Dermis microvascular lymphatic vessel endothelial cell (primary cell): ENCODE results near the gene NPTN. TPM values are rescaled to one million over a fixed set of nuclear protein-coding genes. Genes with fewer than 3 reads are reported as not detected.
"Not testable (repeated sequence)": the region's sequence is repeated elsewhere in the genome, so short reads cannot be mapped to it uniquely, and the experiment has no call there.

Source experiments
- DNase-seq, 2 donors: peaks; one replicate each; pipeline versions ENCODE4 v3.0.0 to v3.0.0-alpha.2; 2010; ENCODE audit warnings: low read depth in 2 of 2
- total RNA-seq: library from RNA; depleted of rRNA; stranded (reverse); fragments of >200 nt; gene quantifications from 2 replicates; pipeline ENCODE4 v1.2.1, GENCODE V29; 2014

NPTN gene
- total RNA-seq, 1 donor from 2014 or later: 77.2 TPM

DNA sequence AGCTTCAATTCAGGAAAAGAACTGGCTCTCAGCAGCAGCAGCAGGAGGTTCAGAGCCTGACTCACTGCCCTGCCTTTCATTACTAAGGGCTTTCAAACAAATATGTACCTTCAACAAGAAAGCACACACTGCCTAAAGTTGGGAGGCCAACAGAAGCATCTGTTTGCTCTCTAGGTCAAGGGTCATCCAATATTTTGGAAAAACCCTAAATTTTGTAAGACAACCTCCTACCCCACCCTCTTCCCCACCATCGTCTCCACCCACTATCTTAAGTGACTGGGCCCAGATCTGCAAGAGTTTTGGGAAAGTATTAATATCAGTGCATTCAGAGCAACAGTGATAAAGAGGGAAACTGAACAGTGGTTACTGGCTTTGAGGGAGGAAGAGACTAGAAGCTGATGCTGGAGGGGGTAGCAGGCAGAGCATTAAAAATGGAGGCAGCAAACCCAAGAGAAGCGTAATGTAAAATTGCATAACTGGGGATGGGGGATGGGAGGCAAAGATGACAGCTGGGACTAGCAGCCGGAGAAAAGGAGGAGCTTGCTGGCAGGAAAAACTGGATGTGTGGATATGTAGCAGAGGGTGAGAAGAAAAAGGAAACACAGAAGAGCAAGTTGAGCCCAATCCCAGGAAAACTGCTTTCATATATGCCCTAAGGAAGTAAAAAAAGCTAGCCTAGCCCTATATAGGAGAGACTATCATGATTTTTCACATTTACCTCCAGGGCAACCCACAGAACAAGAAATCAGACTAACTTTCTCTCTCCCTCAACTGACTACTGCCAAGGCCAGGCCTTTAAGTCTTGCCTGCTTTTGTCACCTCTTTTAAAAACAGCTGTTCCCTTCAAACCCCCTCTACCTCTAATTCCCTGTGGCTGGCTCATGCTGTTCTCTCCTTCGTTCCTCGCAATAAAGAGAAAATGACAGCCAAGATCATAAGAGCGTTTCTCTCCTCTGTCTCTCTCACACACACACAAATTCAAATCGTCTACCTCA is 31.4 kb downstream of the NPTN start:
- DNase-seq: peak in 1 of 2 donors; percentile 37

DNA sequence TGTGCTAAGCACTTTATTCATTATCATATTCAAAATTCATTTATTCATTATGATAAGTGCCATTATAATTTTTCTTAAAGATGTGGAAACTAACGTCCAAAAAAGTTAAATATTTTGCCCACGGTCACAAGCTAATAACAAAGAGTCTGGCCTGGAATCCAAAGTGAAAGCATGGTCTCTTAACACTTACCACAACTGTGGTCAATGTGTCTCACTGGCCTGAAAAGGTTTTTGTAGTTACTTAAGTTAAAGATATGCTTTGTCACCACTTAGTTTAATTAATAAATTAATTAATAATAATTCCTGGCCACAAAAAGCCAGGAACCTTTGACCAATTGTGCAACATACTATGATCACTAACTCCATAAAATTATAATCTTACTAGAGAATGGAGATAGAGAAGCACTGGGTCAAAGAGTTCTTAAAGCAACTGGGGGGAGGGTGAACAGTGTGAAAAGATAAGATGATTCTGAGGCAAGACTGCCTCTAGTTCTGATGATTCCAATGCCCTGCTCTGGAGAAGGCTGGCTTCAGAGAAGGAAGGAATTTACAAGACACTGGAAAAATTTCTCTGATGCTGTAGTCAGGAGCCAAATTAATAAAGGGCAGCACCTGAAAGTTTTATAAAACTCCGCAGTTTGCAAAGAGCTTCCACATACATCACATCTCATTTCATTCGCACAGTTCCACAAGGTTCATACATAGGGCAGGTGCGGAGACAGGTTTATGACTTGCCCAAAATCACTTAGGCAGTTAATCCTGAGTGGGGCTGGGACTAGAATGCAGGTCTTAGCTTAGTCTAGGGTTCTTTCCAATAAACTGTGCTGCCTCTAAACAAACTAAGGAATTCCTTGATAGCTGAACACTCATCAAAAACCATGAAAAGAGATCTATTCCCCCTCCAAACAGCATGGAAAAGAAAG is 32.5 kb downstream of the NPTN start:
- no peak for DNase-seq

DNA sequence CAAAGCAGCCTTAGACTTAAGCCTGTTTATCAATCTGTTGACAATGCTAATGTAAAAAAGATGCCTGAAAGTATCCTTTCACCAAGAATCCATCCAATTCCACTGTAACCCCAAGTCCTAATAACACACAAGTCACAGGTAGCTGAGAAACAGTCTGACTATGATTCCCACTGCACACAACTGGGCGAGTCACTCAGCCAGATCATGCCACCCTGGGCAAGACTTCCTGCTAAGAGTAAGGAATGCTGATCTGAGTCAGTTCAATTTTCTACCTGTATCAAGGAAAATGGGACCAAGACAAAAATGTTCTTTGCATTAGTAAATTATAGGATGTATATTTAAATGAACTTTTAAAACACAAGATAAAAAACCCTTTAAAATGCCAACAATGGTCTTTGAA is 33.3 kb downstream of the NPTN start:
- DNase-seq: peak in 1 of 2 donors; percentile 22

DNA sequence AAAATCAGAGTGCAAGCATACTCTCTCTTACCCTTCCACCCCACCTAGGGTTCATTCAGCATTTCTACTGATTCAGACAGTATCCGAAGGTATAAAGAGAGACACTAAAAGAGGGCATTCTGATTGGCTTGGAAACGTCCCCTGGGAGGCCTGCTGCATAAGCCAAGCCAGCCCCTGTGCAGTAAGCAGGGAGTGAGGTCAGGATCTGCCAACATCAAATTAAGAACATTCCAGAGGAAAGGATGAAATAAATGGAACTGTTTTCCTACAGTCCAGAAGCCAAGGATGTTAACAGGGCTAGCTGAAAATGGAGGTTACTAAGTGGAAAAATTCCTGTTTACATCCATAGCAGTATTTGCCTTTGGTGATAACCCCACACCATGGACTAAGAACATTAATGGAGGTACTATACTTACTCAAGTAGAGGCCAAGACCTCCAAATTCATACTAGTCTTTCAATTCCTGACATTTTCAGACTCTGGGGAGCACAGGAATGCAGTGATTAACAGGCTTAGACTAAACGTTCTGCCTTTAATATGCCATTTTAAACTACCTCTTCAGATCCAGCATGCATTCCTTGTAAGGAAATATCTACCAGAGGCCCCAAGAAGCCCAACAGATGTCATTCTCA is 34.5 kb downstream of the NPTN start:
- no peak for DNase-seq

DNA sequence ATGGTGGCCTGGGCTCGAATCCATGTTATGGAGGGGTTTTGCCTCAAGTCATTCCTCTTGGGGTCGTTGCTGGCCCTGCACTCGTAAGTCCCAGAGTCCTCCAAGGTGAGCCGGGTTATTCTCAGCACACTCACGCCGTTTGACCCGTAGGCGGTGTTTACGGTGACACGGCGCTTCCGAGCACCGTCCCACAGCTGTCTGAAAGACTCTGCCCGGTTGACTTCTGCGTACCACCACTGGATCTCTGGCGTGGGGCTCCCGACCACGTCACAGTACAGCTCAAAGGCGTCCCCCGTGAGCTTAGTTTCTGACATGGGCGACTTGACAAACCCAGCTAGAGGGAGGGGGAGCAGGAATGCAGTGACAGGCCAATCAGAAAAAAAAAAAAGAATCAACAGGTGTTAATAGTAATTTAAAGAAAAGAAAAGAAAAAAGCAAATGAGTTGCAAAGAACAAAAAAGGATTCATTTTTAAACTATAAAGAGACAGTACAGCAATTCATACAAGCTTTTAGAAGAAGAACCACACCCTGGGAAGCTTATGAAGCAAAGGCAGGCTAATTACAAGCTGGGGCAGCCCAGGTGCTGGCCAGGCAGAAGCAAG is 36.1 kb downstream of the NPTN start:
- no peak for DNase-seq

DNA sequence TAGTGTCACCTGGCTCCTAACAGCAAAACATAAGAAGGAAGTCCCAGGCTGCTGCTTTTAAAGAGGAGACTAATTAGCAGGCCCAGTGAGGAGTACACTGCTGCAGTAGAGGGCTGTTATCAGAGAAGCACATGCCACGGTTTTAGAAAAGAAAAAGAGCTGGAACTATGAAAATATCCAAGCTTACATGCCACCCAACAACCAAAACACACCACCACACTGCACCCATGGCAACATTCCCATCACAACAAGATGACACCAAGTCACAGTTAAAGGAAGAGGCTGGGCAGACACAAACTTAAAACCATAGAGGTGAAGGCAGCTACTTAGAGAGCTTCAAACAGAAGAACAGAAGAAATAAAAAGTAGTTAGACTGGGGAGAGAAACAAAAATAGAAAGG is 37.0 kb downstream of the NPTN start:
- peak in 1 of 2 donors; percentile 11 for DNase-seq

DNA sequence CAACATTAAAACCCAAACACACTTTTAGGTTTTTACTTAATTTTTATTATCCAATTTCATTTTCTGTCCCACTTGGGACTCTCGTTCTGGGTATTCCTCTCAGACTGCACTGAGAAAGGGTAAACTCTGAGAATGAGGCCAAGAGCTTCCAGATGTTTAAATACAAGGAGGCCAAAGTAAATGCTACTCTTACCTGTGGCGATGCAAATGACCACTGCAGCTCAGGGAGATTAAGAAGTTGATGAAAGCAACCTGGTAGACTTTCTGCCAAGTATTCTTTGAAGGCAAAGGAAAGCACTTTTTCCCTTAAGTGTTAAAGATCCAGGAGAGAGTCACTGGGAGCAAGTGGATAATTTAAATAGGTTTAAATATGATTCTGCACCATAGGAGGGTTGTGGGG is 39.1 kb downstream of the NPTN start:
- DNase-seq: no peak

DNA sequence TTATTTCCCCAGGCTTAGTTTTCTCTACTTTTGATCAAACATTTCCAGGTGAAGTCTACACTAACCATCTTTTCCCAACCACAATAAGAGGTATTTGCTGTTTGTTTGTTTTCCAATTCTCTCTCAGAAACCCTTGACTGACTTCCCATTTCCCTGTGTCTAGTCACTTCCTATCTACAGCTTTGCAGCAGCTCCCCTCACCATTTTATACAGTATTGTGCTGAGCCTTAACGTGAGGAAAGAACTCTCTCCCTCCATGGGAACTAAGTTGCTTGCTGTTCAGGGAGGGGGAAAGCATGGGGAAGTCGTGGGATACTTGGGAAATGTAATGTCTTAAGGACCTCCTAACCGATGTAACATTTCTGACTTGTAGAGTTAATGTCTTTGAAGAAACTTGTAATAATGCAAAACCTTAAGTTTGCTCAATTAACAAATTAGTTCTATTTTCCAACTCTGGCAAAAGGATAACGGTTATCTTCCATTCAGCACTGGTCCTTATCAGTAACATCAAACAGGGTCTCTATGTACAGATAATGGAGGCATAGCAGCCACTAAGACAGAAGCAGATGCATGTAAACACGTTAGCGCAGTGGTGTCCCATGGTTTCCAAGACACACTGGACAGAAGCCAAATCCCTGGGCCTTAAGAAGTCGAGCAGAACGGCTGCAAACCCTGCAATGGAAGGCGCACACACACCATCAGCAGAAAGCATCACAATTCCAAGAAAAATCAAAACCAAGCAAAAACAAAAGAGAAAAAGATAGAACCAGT is 39.7 kb downstream of the NPTN start:
- DNase-seq: peak in 1 of 2 donors; percentile 50

DNA sequence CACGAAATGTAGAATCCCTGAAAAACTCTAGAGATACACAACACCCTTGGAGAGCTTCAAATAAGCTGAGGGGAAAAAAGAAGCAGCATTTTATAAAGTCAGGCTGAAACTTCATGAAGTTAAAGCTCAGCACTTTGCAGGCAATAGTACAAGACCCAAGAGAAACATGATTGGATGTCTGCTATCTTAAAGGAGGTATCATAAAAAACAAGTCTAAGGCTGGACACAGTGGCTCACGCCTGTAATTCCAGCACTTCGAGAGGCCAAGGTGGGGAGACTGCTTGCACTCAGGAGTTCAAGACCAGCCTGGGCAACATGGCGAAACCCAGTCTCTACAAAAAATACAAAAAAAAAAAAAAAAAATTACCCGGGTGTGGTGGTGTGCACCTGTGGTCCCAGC is 42.9 kb downstream of the NPTN start:
- DNase-seq: no peak

DNA sequence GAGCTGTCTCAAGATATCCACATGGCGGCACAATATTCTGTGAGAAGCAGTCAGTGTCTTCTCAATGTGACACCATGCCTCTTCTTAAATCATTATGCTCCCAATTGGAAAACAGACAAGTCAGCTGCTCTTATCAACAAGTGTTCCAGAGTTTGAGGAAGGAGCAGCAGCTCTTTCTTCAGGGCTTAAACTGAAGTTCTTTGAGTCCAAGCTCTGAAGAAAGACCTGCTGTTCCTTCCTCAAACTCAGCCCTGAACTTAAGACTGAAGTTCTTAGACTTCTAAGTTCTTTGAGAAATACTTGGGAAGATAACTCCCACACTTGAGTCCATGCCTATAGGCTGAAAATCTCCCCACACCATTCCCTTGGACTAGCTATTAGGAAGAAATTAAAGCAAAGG is 43.4 kb downstream of the NPTN start:
- no peak for DNase-seq

DNA sequence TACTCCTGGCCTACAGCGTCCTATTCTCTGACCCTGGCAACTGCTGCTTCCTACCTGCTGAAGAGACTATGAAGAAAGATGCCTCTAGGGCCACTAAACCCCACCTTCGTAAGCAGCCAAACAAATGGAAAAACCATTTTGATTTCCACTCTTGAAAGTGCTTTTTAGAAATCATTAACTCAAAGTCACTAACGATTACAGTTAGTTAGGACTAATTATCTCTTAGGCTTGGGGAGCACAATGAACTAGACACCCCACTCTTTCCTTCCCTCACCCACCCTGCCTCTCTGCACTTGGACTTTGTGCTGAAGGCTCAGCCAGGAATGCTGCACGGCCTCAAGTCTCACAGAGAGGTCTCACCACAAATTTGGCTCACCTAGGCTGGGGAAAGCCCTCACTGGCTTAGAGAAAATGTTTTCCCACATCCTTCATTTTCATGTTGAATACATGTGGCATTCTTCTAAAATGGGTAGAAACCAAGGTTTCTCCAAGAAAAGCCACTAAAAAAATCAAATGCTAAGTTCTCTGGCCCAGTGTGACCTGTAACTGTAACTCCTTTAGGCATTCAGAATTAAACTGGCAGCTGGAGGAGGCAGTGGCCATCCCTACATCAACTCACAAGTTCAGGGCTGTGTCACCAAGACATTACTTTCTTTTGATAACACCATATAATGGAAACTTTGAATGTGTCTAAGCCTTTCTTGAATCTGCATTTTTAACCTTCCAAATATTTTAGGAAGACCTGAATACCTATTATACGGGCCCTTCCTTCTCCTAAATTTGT is 47.1 kb downstream of the NPTN start:
- DNase-seq: no peak

DNA sequence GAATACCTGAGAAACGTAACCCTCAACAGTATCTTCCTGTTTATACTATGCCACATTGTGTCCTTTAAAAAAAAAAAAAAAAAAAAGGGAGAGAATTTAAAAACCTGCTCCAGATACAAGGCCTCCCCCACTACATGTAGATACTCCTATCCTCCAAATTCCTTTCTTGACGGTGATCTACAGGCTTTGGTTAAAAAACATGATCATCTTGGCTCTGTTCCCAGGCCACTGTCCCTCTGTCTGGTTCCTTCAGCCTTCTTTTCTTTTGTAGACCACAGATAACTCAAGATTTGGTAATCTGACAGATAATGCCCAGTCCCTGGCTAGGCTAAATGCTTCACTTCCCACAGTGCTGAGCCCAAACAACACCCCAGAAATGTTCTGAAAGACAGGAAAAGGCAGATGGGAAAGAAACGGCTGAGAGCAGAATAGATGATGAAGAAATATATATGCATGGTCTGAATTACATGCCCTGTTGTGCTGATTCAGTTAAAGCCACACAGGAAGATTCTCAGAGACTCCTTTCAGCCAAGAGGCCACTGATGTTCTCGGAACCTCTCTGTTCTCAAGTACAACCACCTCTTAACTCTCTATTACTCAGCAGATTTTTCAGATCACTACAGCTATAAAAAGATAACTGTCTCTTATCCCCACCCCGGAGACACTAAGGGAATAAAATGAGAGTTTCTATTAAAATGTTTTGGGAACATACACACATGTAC is 48.3 kb downstream of the NPTN start:
- DNase-seq: no peak

DNA sequence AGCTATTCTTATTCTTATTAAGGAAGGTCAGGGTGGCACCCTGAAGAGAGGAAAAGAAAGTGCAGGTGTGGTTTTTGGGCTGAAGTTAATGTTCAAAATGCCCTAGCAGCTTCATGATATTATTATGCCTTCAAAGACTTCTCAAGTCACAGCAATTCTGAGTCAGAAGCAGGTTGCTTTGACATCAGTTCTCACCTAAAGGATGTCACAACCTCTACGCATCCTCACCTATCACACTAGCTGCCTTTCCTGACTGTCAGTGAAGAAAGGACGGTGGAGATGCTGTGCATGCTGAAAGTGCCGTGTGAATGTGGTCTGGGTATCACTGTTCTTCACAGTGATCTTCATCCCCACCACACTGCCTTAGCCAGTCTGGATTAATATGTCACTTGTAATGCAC is 49.6 kb downstream of the NPTN start:
- DNase-seq: no peak

DNA sequence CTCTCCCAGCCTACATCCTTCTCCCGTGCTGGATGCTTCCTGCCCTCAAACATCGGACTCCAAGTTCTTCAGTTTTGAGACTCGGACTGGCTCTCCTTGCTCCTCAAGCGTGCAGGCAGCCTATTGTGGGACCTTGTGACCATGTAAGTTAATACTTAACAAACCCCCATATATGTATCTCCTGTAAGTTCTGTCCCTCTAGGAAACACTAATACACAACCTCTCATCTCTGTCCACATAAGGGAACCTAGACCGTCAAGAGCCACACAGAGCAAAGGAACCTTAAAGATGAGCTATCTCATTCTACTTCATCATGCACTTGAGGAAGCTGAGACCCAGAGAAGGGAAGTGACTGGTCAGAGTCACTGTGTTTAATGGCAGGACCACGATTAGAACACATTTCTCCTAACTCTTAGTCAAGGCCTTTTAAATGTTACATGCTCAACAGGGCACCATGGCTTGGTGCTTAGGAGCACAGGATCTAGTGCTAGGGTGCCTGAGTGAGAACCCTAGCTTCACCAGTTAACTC is 50.3 kb downstream of the NPTN start:
- DNase-seq: no peak

DNA sequence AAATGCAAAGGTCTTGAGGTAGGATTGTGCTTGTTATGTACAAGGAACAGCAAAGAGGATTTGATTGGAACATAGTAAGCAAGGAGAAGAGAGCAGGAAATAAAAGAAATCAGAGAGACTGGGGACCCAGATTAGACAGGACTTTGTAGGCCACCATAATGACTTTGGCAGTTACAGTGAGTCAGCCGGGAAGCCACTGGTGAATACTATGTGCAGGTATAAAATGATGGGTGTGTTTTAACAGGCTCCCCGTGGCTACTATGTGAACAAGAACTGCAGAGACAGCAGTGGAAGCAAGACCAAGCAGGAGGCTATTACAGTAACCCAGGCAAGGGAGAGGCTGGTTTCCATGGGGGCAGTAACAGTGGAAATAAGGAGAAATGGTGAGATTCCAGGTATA is 55.2 kb downstream of the NPTN start:
- DNase-seq: no peak

DNA sequence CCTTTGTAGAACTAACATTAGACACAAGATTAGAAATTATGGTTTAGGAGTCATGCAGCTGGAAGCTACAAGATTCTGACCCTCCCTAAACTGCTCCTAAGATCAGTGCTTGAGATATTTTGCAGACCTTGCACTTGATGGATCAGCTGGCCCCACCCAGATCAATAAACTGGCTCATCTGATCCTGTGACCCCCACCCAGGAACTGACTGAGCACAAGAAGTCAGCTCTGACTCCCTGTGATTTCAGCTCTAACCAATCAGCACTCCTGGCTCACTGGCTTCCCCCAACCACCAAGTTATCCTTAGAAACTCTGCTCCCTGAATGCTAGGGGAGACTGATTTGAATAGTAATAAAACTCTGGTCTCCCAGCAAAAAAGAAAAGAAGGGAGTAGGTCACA is 55.6 kb downstream of the NPTN start:
- not testable (repeated sequence) for DNase-seq

DNA sequence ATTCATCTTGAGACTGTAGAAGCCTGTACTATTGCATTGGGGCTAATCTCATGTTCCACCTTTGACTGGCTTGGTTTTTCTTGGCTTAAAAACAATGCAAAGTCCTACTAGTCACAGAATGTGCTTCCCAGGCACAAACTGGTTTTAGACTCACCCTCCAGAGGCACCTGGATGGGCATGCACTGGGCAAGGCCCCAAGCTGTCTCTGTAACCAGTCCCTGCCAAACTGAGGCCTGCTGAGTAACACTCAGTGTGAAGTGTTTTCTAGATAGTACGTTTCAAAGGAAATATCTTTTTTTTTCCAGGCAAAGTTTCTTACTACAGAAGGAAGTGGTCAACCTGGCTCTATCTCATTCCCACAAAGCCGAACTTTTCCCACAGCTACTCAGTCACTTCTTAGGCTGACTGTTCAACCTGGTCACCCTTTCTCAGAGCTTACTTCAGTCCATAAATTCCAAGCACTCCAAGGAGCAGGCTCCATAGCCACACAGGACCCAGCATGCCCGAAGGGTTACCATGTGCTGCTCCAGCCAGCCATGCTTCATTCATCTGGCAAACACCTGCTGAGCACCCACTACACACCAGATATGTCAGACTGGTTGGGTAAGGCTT is 57.4 kb downstream of the NPTN start:
- DNase-seq: no peak

DNA sequence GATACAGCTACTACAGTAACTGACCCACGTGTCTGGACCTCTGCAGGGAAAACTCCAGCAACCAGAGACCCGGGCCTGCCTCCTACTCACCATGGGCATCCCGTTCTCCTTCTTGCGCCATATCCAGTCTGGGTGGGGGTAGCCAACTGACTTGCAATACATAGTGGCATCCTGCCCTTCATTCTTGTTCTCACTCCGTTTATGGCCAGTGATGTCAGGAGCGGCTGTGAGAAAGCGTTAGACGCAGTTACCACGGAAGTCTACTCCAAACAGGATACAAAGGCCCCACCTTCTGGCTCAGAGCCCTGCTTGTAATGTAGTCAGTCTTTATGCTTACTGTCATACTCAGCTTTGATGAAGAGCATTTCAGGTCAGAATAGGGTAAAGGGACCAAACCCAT is 59.6 kb downstream of the NPTN start:
- peak; percentile 61 to 89 for DNase-seq
